ENCODE measurements around the gene PARVA. TPM values are rescaled to one million over a fixed set of nuclear protein-coding genes. Genes with fewer than 3 reads are reported as not detected.
A peak's percentile ranks its signal among the peaks of the same experiment; 100 is the strongest.

Gene PARVA
- total RNA-seq, 1 donor from 2014 or later = 170 TPM

- Mint-ChIP-seq H3K27ac (ENCODE audit: unreplicated experiment) (peak overlapping the region; percentile 25), H3K9me3 (ENCODE audit: low read depth) (no peaks in the 10 kb centered on the region), H3K4me1 (ENCODE audit: low read depth) (peaks cover 52% of the 10 kb centered on the region), H3K36me3 (ENCODE audit: low read depth) (peaks cover 34% of the 10 kb centered on the region), H3K4me3 (ENCODE audit: unreplicated experiment) (no peak overlapping the region), H3K27me3 (ENCODE audit: low read depth) (no peaks in the 10 kb centered on the region)
- TF ChIP-seq, protein P1, sequence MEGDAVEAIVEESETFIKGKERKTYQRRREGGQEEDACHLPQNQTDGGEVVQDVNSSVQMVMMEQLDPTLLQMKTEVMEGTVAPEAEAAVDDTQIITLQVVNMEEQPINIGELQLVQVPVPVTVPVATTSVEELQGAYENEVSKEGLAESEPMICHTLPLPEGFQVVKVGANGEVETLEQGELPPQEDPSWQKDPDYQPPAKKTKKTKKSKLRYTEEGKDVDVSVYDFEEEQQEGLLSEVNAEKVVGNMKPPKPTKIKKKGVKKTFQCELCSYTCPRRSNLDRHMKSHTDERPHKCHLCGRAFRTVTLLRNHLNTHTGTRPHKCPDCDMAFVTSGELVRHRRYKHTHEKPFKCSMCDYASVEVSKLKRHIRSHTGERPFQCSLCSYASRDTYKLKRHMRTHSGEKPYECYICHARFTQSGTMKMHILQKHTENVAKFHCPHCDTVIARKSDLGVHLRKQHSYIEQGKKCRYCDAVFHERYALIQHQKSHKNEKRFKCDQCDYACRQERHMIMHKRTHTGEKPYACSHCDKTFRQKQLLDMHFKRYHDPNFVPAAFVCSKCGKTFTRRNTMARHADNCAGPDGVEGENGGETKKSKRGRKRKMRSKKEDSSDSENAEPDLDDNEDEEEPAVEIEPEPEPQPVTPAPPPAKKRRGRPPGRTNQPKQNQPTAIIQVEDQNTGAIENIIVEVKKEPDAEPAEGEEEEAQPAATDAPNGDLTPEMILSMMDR (IDR thresholded peaks at IDR 0.05) = no peak
- DNase-seq (ENCODE audit: low spot score) = no peak
Observed at GRCh38 chr11:12506404-12506921, 129.1 kb downstream of the PARVA start.

DNA sequence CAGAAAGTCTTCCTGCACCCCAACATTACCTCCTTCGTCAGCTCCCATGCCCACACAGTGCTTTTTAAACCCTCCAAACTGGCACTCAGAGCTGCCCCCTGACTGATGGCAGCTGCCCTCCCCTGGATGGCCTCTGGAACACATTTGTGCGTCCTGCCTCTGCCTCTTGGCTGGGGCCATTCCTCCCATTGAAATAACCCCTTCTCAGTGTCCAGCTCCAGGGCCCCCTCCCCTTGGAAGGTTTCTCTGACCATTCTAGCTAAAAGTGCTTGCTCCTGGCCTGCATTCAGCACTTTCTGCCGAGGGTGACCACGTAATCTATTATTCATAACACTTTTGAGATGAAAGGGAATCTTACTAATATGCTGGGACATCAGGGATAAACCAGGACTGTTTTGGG is 130.0 kb downstream of the PARVA start:
- Mint-ChIP-seq H3K27me3 (ENCODE audit: low read depth) (no peaks in the 10 kb centered on the region), H3K27ac (ENCODE audit: unreplicated experiment) (peak overlapping the region; percentile 18), H3K4me1 (ENCODE audit: low read depth) (peaks cover 44% of the 10 kb centered on the region), H3K36me3 (ENCODE audit: low read depth) (peaks cover 33% of the 10 kb centered on the region), H3K4me3 (ENCODE audit: unreplicated experiment) (no peak overlapping the region), H3K9me3 (ENCODE audit: low read depth) (no peaks in the 10 kb centered on the region)
- DNase-seq (ENCODE audit: low spot score) = no peak
- TF ChIP-seq, protein P1 (IDR thresholded peaks at IDR 0.05) = no peak

GRCh38 chr11:12508151-12508751 is 130.9 kb downstream of the PARVA start:
- TF ChIP-seq, protein P1 (IDR thresholded peaks at IDR 0.05) = no peak
- H3K27ac Mint-ChIP-seq (ENCODE audit: unreplicated experiment) = peak overlapping the region; percentile 69
- no peaks in the 10 kb centered on the region for H3K27me3 Mint-ChIP-seq (ENCODE audit: low read depth)
- no peak overlapping the region for H3K4me3 Mint-ChIP-seq (ENCODE audit: unreplicated experiment)
- H3K4me1 Mint-ChIP-seq (ENCODE audit: low read depth) = peaks cover 35% of the 10 kb centered on the region
- H3K36me3 Mint-ChIP-seq (ENCODE audit: low read depth) = peaks cover 33% of the 10 kb centered on the region
- DNase-seq (ENCODE audit: low spot score) = no peak
- H3K9me3 Mint-ChIP-seq (ENCODE audit: low read depth) = no peaks in the 10 kb centered on the region

GRCh38 chr11:12509371-12509770 is 132.0 kb downstream of the PARVA start:
- no peaks in the 10 kb centered on the region for H3K27me3 Mint-ChIP-seq (ENCODE audit: low read depth)

GRCh38 chr11:12512132-12512531 is 134.8 kb downstream of the PARVA start:
- DNase-seq (ENCODE audit: low spot score) = no peak

More at GRCh38 chr11:12509371-12509770, 132.0 kb downstream of the PARVA start:
- H3K27ac Mint-ChIP-seq (ENCODE audit: unreplicated experiment) = no peak overlapping the region
- DNase-seq (ENCODE audit: low spot score) = no peak
- H3K36me3 Mint-ChIP-seq (ENCODE audit: low read depth) = peaks cover 35% of the 10 kb centered on the region
- peaks cover 34% of the 10 kb centered on the region for H3K4me1 Mint-ChIP-seq (ENCODE audit: low read depth)
- H3K4me3 Mint-ChIP-seq (ENCODE audit: unreplicated experiment) = no peak overlapping the region
- TF ChIP-seq, protein P1 (IDR thresholded peaks at IDR 0.05) = no peak
- no peaks in the 10 kb centered on the region for H3K9me3 Mint-ChIP-seq (ENCODE audit: low read depth)

More at GRCh38 chr11:12512132-12512531, 134.8 kb downstream of the PARVA start:
- H3K4me3 Mint-ChIP-seq (ENCODE audit: unreplicated experiment) = no peak overlapping the region
- peaks cover 35% of the 10 kb centered on the region for H3K4me1 Mint-ChIP-seq (ENCODE audit: low read depth)
- H3K27me3 Mint-ChIP-seq (ENCODE audit: low read depth) = no peaks in the 10 kb centered on the region
- H3K27ac Mint-ChIP-seq (ENCODE audit: unreplicated experiment) = no peak overlapping the region
- H3K36me3 Mint-ChIP-seq (ENCODE audit: low read depth) = peaks cover 37% of the 10 kb centered on the region
- H3K9me3 Mint-ChIP-seq (ENCODE audit: low read depth) = no peaks in the 10 kb centered on the region
- TF ChIP-seq, protein P1 (IDR thresholded peaks at IDR 0.05) = no peak

All from chondrocyte (in vitro differentiated cells).